GM08714 (cell line): Measurements from ENCODE around the gene FBXL7.

Experiments used
- H3K4me3 ChIP-seq: fragments of 200-500 bp; sonication (Bioruptor generic); 2 replicates; pipeline ENCODE4 v1.5.1; 2014; ENCODE audit warnings: mild to moderate bottlenecking, low read length, inconsistent platforms
- ZNF274 ChIP-seq: IDR thresholded peaks from 2 replicates; pipeline ENCODE4 v1.6.1; 2012; ENCODE audit warnings: mild to moderate bottlenecking, low read depth, low read length

Gene FBXL7

DNA sequence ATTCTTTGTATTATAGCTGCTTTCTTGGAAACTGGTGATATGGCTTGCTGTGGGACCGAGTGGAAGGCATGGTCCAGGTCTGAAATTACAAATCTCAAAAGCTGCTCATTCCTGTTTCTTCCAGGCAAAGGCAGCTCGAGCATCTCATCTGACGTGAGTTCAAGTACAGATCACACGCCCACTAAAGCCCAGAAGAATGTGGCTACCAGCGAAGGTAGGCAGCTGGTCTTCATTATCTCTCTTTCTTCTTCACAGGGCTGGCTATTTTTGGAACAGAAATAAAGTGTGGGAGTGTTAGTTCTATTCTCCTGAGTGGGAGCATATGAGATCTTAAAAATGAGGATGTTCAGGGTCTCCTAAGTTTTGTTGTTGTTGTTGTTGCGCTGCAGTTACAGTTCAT is 115.9 kb downstream of the FBXL7 start:
- no peak for TF ChIP-seq ZNF274
- H3K4me3 ChIP-seq: no peak overlapping the region

DNA sequence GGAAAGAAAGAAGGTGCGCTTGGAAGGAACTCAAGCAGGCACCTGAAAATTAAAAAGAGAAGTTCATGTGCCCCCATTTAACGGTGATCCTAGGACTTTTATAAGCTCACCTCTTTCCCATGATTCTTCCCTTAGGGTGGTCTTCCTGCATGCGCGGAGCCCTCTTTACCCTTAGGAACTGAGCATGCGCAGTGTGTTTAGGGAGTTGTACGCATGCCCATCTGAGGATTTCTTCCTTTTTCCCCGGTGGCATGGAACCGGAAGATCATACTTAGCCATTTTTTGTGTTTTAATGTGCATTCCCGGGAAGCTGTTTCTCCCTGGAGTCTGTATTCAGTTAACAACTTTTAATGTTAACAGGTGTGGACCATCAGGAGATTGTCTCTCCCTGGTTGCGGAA is 119.0 kb downstream of the FBXL7 start:
- no peak overlapping the region for H3K4me3 ChIP-seq
- TF ChIP-seq ZNF274: no peak

DNA sequence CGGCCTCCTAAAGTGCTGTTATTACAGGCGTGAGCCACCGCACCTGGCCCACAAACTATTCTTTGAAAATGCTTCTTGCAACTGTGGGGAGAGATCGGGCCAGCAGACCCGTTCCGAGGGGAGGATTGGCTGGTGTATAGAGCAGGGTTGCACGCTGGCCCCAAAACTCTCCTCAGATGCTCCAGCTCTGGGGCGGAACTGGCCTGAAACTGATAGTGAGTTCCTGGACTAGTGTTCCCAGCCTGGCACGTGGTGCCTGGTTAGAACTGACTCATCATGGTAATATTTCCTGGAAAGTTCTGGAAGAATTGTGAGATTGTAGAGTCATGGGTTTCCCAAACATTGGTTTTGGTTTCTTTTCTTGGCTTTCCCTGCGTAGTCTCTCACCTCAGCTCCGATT is 120.5 kb downstream of the FBXL7 start:
- TF ChIP-seq ZNF274: no peak
- H3K4me3 ChIP-seq: no peak overlapping the region

DNA sequence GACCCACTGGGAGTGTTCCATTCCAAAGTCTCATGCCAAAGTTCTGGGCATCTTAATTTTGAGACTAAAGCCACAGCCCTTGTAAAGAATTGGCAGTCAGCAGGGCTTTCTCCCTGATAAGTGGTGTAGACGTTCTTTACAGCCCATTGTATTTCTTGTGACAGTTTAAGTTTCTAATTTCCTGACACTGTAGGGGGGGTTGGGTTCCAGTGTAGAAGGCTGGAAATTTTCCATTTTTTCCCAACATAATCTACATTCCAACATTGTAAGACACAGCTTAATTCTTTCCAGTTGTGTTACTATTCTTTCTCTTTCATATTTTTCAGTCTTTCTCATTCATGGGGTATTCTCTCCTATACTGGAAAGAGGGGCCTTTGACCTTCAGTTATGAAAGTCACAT is 121.1 kb downstream of the FBXL7 start:
- TF ChIP-seq ZNF274: no peak
- H3K4me3 ChIP-seq: no peak overlapping the region

DNA sequence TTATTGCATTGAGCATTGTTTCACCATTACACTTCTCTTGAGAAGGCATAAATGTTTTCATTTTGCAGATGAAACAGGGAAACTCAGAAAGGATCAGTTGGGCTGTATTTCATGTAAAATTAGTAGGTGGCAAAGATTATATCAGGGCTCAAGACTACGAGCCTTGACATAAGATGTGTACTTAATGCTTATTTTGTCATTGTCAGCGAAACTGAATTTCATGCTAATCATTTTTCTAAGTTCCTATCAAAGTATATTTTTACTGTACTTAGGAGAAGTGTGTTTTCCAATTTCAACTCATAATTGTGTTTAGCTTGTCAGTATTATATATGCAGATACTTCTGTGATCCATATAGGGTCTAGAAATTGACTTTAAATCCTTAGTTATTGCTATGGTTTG is 123.8 kb downstream of the FBXL7 start:
- TF ChIP-seq ZNF274: no peak
- no peak overlapping the region for H3K4me3 ChIP-seq

DNA sequence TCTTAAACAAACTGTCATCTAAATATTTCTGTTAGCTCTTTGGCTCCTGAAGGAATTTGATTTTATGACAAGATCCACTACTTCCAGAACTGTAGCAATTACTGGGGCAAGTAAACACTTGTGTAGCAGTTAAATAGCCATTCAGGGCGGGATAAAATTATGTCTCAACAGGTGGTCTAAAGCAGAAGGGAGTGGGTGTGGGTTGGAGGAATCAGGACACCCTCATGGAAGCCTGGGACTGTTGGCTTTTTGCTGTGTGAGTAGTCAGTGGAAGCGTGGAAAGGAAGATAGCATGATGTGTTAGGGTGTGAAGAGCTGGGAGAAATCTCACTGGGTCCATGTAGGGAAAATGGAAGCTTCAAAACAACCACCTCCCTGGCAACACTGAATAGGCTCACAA is 127.1 kb downstream of the FBXL7 start:
- no peak overlapping the region for H3K4me3 ChIP-seq
- TF ChIP-seq ZNF274: no peak

DNA sequence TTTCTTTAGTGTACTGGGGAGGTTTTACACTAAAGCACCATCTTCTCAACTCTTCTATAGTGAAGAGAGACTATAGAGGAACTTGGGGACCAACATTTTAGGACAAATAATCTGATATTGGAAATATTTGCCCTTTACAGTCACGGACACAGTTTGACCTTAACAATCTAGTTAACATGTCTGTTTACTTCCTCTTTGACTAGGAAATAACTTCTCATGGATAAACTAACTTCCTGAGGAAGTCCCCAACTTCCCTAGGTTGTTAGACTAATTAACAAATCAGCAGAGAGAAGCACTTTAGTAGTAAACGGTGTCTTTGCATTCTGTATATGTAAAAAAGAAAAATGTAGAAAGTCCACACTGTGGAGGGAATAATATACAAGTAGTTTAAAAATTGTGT is 127.7 kb downstream of the FBXL7 start:
- no peak for TF ChIP-seq ZNF274
- no peak overlapping the region for H3K4me3 ChIP-seq

DNA sequence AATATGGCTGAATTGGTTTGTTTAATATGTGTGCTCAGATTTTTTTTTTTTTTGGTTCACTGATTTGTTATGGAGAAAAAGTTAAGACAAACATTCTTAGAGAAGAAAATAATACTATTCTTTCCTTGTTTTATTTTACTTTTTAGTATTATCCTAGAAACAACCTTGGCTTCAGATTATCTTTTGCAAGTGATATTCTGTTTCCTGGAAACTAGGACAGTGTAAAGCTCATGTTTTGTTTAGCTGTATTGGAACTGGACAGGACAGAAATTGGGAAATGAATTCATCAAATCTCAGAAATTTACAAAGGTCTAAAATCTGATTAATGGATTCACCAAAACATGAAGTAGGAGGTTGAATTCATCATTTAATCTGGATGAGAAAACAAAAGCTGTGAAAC is 130.5 kb downstream of the FBXL7 start:
- TF ChIP-seq ZNF274: no peak
- no peak overlapping the region for H3K4me3 ChIP-seq

DNA sequence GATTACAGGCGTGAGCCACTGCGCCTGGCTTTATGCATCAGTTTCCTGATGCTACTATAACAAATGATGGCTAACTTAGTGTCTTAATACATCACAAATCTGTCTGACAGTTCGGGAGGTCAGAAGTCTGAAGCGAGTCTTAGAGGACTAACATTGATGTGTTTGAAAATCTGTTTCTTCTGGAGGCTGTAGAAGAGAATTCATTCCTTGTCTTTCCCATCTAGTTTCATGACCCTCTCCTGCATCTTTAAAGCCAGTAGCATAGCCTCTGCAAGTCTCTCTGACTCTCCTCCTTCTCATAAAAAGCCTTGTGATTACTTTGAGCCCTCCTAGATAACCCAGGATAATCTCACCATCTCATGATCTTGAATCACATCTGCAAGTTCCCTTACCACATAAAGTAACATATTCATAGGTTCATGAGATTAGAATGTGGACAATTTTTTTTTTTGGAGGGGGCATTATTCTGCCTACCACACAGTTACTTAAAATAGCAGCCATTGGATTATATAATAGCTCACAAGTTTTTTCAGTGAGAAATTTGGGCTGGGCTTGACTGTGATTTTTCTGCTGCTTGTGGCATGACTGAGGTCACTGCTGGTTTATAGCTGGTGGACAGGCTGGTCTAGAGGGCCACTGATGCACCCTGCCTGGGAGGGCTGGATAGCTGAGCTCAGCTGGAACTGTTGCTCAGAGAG is 134.8 kb downstream of the FBXL7 start:
- no peak for TF ChIP-seq ZNF274

DNA sequence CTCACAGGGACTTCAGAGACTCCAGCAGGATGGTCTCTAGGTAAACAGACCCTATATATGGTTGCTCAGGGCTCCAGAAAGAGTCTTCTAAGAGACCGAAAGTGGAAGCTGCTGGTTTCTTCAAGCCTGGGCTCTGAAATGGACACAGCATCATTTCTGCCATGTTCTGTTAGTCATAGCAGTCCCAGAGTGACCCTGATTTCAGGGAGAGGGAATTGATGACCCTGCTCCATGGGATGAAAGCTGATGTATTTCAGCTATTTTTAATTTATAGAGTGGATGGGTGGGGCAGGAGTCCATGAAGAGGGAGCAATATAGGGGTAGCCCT is 135.3 kb downstream of the FBXL7 start:
- H3K4me3 ChIP-seq: no peak overlapping the region
- TF ChIP-seq ZNF274: no peak

More for the DNA sequence above, 134.8 kb downstream of the FBXL7 start:
- H3K4me3 ChIP-seq: no peak overlapping the region

DNA sequence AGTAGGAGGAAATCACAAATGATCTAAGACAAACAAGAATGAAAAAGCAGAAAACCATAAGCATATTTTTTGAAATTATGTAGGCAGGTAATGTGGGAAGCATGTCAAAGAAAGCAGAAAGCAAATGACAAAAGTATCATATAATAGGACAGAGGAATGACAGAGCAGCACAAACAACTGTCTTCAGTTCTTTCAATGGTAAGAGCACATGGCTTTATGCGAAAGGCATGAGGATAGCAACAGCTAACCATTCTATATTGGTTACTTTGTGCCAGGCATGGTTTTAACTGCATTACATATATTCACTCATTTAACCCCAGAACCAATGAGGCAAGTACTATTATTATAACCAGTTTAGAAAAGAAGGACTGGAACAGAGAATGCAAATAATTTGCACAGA is 137.4 kb downstream of the FBXL7 start:
- no peak overlapping the region for H3K4me3 ChIP-seq
- TF ChIP-seq ZNF274: no peak

DNA sequence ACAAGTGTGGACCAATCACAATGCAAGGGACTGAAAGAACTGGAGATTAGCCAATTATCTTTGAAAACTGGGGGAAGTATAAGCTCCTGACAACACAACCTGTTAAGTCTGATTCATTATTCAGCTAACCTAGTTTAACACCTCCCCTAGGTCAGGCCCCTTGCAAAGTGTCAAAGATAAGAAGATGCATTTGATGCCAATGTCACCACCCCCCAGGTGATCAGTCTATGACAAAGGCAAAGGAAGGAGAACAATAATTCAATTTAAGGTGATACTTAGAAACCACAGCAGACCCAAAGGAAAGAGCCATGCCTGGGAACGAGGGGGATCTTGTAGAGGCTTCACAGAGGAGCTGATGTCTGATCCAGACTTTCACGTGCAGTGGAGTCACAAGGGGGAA is 137.9 kb downstream of the FBXL7 start:
- no peak for TF ChIP-seq ZNF274
- no peak overlapping the region for H3K4me3 ChIP-seq

DNA sequence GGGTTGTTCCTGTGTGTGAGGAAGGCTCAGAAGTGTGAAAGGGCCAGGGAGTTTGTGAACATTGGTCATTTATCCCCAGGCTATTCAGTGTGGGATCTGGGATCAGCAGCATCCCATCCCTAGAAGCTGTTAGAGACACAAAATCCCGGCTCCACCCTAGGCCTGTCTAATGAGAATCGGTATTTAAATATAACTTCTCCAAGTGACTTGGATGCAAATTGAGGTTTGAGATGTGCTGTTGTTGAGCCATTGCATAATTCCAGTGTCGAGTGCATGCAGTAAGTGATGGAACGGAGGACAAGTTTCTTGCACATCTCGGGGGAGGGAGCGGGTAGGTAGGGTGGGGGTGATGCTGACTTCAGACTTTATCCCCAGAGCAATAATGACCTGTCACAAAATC is 138.3 kb downstream of the FBXL7 start:
- TF ChIP-seq ZNF274: no peak
- no peak overlapping the region for H3K4me3 ChIP-seq

DNA sequence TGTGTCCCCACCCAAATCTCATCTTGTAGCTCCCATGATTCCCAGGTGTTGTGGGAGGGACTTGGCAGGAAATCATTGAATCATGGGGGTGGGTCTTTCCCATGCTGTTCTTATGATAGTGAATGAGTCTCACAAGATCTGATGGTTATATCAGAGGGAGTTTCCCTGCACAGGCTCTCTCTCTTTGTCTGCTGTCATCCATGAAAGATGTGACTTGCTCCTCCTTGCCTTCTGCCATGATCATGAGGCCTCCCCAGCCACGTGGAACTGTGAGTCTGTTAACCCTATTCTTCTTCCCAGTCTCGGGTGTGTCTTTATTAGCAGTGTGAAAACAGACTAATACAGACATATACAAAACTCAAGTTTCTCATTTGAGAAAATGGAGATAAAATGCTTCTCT is 139.3 kb downstream of the FBXL7 start:
- no peak overlapping the region for H3K4me3 ChIP-seq
- TF ChIP-seq ZNF274: no peak

DNA sequence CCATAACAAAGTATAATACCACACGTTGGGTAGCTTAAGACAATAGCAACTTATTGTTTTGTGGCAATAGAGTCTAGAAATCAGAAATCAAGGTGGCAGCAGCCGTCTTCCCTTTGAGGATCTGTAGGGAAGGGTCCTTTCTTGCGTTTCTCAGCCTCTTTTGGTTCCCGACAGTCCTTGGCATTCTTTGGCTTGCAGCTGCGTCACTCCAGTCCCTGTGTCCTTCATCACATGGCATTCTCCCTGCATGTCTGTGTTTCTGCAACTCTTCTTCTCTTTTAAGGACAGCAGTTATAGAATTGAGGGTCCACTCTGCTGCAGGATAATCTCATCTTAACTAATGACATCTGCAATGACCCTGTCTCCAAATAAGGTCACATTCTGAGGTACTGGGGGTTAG is 140.1 kb downstream of the FBXL7 start:
- TF ChIP-seq ZNF274: no peak
- H3K4me3 ChIP-seq: no peak overlapping the region

DNA sequence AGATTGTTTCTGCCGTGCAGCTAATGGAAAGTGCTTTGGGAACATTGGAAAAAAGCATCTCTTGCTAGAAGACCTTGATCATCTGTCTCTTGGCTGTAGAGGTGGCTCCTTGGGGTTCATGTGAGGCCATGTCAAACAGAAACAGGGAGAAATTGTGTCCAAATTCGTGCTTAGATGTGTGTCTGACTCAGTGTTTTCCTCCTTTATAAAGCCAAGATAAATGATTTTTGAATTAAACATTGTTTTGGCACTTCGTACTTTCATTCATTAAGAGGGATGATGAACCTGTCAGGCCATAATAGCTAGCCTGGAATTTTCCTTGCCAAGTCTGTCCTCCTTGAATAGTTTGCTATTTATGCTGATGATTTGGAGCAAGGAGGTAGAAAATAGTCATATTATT is 143.8 kb downstream of the FBXL7 start:
- no peak for TF ChIP-seq ZNF274

More for the DNA sequence above, 143.8 kb downstream of the FBXL7 start:
- no peak overlapping the region for H3K4me3 ChIP-seq
